ENCODE results near the gene P2RX4. TPM values are rescaled to one million over a fixed set of nuclear protein-coding genes. Genes with fewer than 3 reads are reported as not detected.
A peak's percentile ranks its signal among the peaks of the same experiment; 100 is the strongest.
"Not testable (repeated sequence)": the region's sequence is repeated elsewhere in the genome, so short reads cannot be mapped to it uniquely, and the experiment has no call there.

Gene P2RX4
- total RNA-seq, 2 donors from 2014 or later, result 21.8 to 21.9 TPM

GRCh38 chr12:121202407-121203355 lies 7.2 kb upstream of the P2RX4 start:
- no peak for TF ChIP-seq CTCF (IDR thresholded peaks at IDR 0.05)
- Histone ChIP-seq H3K4me1 (no peaks in the 10 kb centered on the region), H3K9me3 (no peaks in the 10 kb centered on the region), H3K27ac (no peak overlapping the region), H3K27me3 (no peaks in the 10 kb centered on the region), H3K4me3 (no peak overlapping the region), H3K36me3 (no peaks in the 10 kb centered on the region)
- DNase-seq (ENCODE audit: low spot score), result no peak

- Histone ChIP-seq H3K9me3 (no peaks in the 10 kb centered on the region), H3K4me3 (no peak overlapping the region), H3K27me3 (no peaks in the 10 kb centered on the region), H3K36me3 (no peaks in the 10 kb centered on the region), H3K27ac (no peak overlapping the region), H3K4me1 (no peaks in the 10 kb centered on the region)
- TF ChIP-seq CTCF (IDR thresholded peaks at IDR 0.05), result no peak
- no peak for DNase-seq (ENCODE audit: low spot score)
Measured at GRCh38 chr12:121203482-121203881, 6.4 kb upstream of the P2RX4 start.

- no peak overlapping the region for H3K4me3 ChIP-seq
- no peaks in the 10 kb centered on the region for H3K36me3 ChIP-seq
- H3K27ac ChIP-seq, result no peak overlapping the region
- H3K27me3 ChIP-seq, result no peaks in the 10 kb centered on the region
- no peak for TF ChIP-seq CTCF (IDR thresholded peaks at IDR 0.05)
- H3K4me1 ChIP-seq, result peaks cover 0 to under 1% of the 10 kb centered on the region in 2 donors
- H3K9me3 ChIP-seq, result no peaks in the 10 kb centered on the region
- no peak for DNase-seq (ENCODE audit: low spot score)
Measured at GRCh38 chr12:121205491-121205890, 4.4 kb upstream of the P2RX4 start.

- not testable (repeated sequence) for DNase-seq (ENCODE audit: low spot score); H3K4me3 ChIP-seq; H3K4me1 ChIP-seq; H3K36me3 ChIP-seq; H3K9me3 ChIP-seq; H3K27me3 ChIP-seq; H3K27ac ChIP-seq
Measured at GRCh38 chr12:121208571-121208970, 1.4 kb upstream of the P2RX4 start.

- no peaks in the 10 kb centered on the region for H3K36me3 ChIP-seq
- no peaks in the 10 kb centered on the region for H3K9me3 ChIP-seq
- no peak for TF ChIP-seq CTCF (IDR thresholded peaks at IDR 0.05)
- no peak for DNase-seq (ENCODE audit: low spot score)
- H3K27ac ChIP-seq, result peak overlapping the region; percentile 82 to 97
- no peaks in the 10 kb centered on the region for H3K27me3 ChIP-seq
- H3K4me3 ChIP-seq, result peak overlapping the region in 1 of 2 donors; percentile 69
- peaks cover 0 to 10% of the 10 kb centered on the region in 2 donors for H3K4me1 ChIP-seq
Measured at GRCh38 chr12:121209221-121209620, 708 bp upstream of the P2RX4 start.

GRCh38 chr12:121212875-121213274 lies 2.9 kb downstream of the P2RX4 start:
- Histone ChIP-seq H3K4me1 (peaks cover 0 to 22% of the 10 kb centered on the region in 2 donors), H3K27me3 (no peaks in the 10 kb centered on the region), H3K9me3 (no peaks in the 10 kb centered on the region), H3K27ac (no peak overlapping the region), H3K36me3 (peaks cover 6% of the 10 kb centered on the region), H3K4me3 (no peak overlapping the region)
- DNase-seq (ENCODE audit: low spot score), result no peak
- TF ChIP-seq CTCF (IDR thresholded peaks at IDR 0.05), result no peak
